ENCODE data around the gene TTC27. TPM values are rescaled to one million over a fixed set of nuclear protein-coding genes. Genes with fewer than 3 reads are reported as not detected.
A peak's percentile ranks its signal among the peaks of the same experiment; 100 is the strongest.

The TTC27 gene
- total RNA-seq, 1 donor from 2014 or later: 24.1 TPM

DNA sequence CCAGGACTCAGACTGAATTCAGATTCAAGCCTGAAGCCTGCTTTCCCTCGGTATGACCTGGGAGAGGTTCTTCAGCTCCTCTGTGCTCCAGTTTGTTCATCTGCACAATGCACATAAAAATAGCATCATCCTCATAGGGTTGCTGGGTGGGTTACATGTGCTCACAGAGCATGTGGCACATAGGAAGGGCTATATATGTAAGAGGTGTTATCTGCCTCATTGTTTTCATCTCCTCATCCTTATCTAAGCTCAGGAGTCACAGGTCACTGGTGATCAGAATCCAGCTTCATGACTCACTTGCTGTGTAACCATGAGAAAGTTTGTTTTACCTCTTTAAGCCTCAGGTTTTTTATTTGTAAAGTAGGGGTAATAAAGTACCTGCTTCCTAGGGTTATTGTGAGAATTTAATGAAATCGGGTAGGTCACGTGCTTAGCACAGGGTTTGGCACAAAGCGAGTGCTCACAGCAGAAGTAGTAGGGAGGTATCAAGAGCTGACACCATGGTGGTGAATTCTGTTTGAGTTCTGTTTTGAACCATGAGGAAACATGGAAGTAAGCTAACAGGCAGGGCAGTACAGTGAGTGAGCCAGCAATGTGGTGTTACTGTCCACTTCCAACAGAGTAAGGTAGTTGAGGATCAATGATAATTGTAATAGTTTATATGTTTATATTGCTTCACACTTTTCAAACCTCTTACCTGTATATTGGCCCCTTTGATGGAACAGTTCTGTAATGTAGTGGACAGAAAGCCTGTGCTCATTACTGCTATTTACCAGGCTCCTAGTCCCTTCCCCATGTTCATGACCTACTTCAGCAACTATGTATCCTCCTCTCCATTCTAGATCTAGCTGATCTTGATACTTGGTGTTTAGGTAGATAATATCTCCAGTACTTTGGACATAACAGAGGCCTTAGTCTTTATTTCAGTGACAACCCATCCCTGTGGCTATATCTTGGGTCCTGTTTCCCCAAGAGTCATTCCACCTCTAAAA lies 177.6 kb downstream of the TTC27 start:
- Histone ChIP-seq H3K27me3 (ENCODE audit: control insufficient read depth, insufficient read depth, low read length) (no peaks in the 10 kb centered on the region), H3K36me3 (ENCODE audit: control insufficient read depth, insufficient read depth, low read length) (no peaks in the 10 kb centered on the region), H3K4me3 (ENCODE audit: low read depth, low read length) (no peak overlapping the region)
- DNase-seq (ENCODE audit: low read depth): peak; percentile 19
- TF ChIP-seq, protein P1, sequence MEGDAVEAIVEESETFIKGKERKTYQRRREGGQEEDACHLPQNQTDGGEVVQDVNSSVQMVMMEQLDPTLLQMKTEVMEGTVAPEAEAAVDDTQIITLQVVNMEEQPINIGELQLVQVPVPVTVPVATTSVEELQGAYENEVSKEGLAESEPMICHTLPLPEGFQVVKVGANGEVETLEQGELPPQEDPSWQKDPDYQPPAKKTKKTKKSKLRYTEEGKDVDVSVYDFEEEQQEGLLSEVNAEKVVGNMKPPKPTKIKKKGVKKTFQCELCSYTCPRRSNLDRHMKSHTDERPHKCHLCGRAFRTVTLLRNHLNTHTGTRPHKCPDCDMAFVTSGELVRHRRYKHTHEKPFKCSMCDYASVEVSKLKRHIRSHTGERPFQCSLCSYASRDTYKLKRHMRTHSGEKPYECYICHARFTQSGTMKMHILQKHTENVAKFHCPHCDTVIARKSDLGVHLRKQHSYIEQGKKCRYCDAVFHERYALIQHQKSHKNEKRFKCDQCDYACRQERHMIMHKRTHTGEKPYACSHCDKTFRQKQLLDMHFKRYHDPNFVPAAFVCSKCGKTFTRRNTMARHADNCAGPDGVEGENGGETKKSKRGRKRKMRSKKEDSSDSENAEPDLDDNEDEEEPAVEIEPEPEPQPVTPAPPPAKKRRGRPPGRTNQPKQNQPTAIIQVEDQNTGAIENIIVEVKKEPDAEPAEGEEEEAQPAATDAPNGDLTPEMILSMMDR (IDR thresholded peaks at IDR 0.05; ENCODE audit: insufficient read depth, low read length, poor library complexity, severe bottlenecking): no peak

DNA sequence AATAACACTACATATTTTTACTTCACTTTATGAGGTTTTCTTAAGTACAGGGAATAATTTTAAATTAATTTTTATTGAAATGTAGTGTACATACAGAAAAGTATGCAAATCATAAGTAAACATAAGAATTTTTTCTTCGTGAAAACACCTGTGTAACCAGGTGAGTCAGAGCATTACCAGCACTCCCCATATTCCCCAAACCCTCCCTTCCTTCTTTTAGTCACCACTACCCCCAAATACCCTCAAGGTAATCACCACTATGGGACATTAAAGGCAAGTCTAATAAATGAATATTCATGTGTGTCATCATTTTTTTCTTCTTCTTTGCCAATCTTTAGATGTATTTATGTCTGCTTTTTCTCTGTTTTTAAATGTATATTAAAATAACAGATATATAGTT lies 179.0 kb downstream of the TTC27 start:
- TF ChIP-seq, protein P1 (IDR thresholded peaks at IDR 0.05; ENCODE audit: insufficient read depth, low read length, poor library complexity, severe bottlenecking): no peak
- H3K4me3 ChIP-seq (ENCODE audit: low read depth, low read length): no peak overlapping the region
- DNase-seq (ENCODE audit: low read depth): no peak
- H3K27me3 ChIP-seq (ENCODE audit: control insufficient read depth, insufficient read depth, low read length): no peaks in the 10 kb centered on the region
- no peaks in the 10 kb centered on the region for H3K36me3 ChIP-seq (ENCODE audit: control insufficient read depth, insufficient read depth, low read length)

DNA sequence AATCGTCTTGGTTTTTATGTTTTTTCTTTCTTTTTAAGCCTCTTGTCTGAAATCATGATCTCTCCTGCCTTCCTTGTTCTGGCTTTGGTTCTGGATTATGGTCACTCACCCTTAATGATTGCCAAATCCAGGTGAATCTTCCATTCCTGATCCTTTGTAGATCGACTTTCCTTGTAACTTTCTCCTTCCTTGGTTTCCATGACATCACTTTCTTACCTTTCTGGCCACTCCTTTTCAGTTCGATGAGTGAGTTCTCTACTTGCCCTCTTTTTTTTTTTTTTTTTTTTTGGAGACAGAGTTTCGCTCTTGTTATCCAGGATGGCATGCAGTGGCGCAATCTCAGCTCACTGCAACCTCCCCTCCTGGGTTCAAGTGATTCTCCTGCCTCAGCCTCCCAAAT lies 179.8 kb downstream of the TTC27 start:
- DNase-seq (ENCODE audit: low read depth): no peak
- TF ChIP-seq, protein P1 (IDR thresholded peaks at IDR 0.05; ENCODE audit: insufficient read depth, low read length, poor library complexity, severe bottlenecking): no peak
- H3K36me3 ChIP-seq (ENCODE audit: control insufficient read depth, insufficient read depth, low read length): no peaks in the 10 kb centered on the region
- no peak overlapping the region for H3K4me3 ChIP-seq (ENCODE audit: low read depth, low read length)
- no peaks in the 10 kb centered on the region for H3K27me3 ChIP-seq (ENCODE audit: control insufficient read depth, insufficient read depth, low read length)

DNA sequence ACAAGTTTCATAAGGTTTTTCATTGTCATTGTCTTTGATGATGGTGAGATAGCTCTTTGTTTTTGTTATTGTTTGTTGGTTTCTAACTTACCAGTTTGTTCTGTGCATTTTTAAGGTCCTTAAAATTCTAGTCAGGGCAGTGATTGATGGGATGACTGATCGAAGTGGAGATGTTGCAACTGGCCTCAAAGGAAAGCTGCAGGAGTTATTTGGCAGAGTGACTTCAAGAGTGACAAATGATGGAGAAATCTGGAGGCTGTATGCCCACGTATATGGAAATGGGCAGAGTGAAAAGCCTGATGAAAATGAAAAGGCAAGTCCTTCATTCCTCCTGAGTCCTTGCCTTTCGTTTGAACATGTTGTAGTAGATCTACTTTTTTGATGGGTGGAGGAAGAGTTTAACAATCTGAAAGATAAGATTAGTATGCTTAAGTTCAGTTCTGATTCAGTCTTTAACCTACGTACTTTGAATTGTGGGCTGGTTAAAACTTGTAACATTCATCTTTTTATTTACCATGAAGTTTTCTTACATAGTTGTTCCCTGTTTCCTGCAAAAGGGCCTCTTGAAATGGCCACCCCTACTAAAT lies 183.2 kb downstream of the TTC27 start:
- TF ChIP-seq, protein P1 (IDR thresholded peaks at IDR 0.05; ENCODE audit: insufficient read depth, low read length, poor library complexity, severe bottlenecking): no peak
- Histone ChIP-seq H3K4me3 (ENCODE audit: low read depth, low read length) (no peak overlapping the region), H3K36me3 (ENCODE audit: control insufficient read depth, insufficient read depth, low read length) (no peaks in the 10 kb centered on the region), H3K27me3 (ENCODE audit: control insufficient read depth, insufficient read depth, low read length) (no peaks in the 10 kb centered on the region)
- DNase-seq (ENCODE audit: low read depth): no peak

DNA sequence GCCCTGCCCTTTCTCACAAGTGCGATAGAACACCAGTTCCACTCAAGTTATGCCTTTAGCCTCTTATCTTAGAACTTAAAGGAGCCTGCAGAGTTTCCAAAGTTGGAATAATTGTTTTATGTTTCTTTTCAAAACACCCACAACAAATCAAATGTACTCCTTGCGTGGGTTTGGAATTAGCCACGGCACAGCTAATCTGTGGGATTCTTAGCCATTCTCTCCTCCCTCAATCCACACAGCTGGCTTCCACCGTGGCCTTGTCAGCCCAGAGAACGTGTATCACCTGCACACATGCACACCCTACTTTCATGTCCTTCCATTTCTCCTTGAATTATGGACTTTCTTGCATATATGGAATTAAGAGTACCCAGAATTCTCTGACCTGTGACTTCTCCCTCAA lies 183.8 kb downstream of the TTC27 start:
- Histone ChIP-seq H3K36me3 (ENCODE audit: control insufficient read depth, insufficient read depth, low read length) (no peaks in the 10 kb centered on the region), H3K4me3 (ENCODE audit: low read depth, low read length) (no peak overlapping the region), H3K27me3 (ENCODE audit: control insufficient read depth, insufficient read depth, low read length) (no peaks in the 10 kb centered on the region)
- DNase-seq (ENCODE audit: low read depth): no peak
- TF ChIP-seq, protein P1 (IDR thresholded peaks at IDR 0.05; ENCODE audit: insufficient read depth, low read length, poor library complexity, severe bottlenecking): no peak

Data from kidney epithelial cell (primary cell).